Liver (tissue), 3 donors: ENCODE measurements around the gene HCFC1.

Source experiments
- CTCF ChIP-seq: fragments of 150-350 bp; IDR thresholded peaks from 2 replicates; pipeline ENCODE4 v1.5.1; 2017; ENCODE audit warnings: improper control_type of control experiment, low read depth, low read length; ENCODE audit not compliant: missing input control
- EGR1 ChIP-seq, 2 donors: IDR thresholded peaks; 2 replicates each; pipeline ENCODE4 v1.6.1; 2016 to 2018; ENCODE audit warnings: antibody characterized with exemption in 2 of 2, low read depth in 2 of 2
- FOXA1 ChIP-seq: IDR thresholded peaks from 2 replicates; pipeline ENCODE4 v1.6.1; 2016; ENCODE audit warnings: antibody characterized with exemption
- GABPA ChIP-seq, 2 donors: IDR thresholded peaks in 1 of 2; conservative IDR thresholded peaks in 1 of 2; 2 replicates each; pipeline ENCODE4 v1.6.1; 2016; ENCODE audit warnings: antibody characterized with exemption in 2 of 2, mild to moderate bottlenecking in 1 of 2, moderate library complexity in 1 of 2
- JUND ChIP-seq, 2 donors: IDR thresholded peaks; 2 replicates each; pipeline ENCODE4 v1.6.1; 2016; ENCODE audit warnings: antibody characterized with exemption in 2 of 2
- MAX ChIP-seq: IDR thresholded peaks from 2 replicates; pipeline ENCODE4 v1.6.1; 2016; ENCODE audit warnings: antibody characterized with exemption
- RAD21 ChIP-seq, 2 donors: IDR thresholded peaks; 2 replicates each; pipeline ENCODE4 v1.6.1; 2016; ENCODE audit warnings: antibody characterized with exemption in 2 of 2, mild to moderate bottlenecking in 2 of 2
- RXRA ChIP-seq, 2 donors: IDR thresholded peaks; 2 replicates each; pipeline ENCODE4 v1.6.1; 2017 to 2018; ENCODE audit warnings: antibody characterized with exemption in 2 of 2, mild to moderate bottlenecking in 1 of 2
- SP1 ChIP-seq: IDR thresholded peaks from 2 replicates; pipeline ENCODE4 v1.6.1; 2018; ENCODE audit warnings: antibody characterized with exemption, mild to moderate bottlenecking
- TAF1 ChIP-seq: conservative IDR thresholded peaks from 2 replicates; pipeline ENCODE4 v1.6.1; 2016; ENCODE audit warnings: antibody characterized with exemption, mild to moderate bottlenecking
- YY1 ChIP-seq: IDR thresholded peaks from 2 replicates; pipeline ENCODE4 v1.6.1; 2016; ENCODE audit warnings: antibody characterized with exemption, mild to moderate bottlenecking
- TF ChIP-seq, protein P1 (sequence below): IDR thresholded peaks from 2 replicates; pipeline ENCODE4 v1.6.1; 2016; ENCODE audit warnings: antibody characterized with exemption
- donor health status: healthy.
- donor health status: healthy.

- TF ChIP-seq CTCF, result no peak
- no peak for TF ChIP-seq GABPA (IDR thresholded peaks at IDR 0.05 in 1 of 2, conservative IDR thresholded peaks at IDR 0.05 in 1 of 2)
- no peak for TF ChIP-seq RXRA (IDR thresholded peaks at IDR 0.05)
- no peak for TF ChIP-seq MAX
- no peak for TF ChIP-seq EGR1 (IDR thresholded peaks at IDR 0.05; ENCODE audit: low read depth in 2 of 2)
- no peak for TF ChIP-seq FOXA1
- TF ChIP-seq RAD21 (IDR thresholded peaks at IDR 0.05), result no peak
- TF ChIP-seq, protein P1, sequence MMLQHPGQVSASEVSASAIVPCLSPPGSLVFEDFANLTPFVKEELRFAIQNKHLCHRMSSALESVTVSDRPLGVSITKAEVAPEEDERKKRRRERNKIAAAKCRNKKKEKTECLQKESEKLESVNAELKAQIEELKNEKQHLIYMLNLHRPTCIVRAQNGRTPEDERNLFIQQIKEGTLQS, result no peak
- no peak for TF ChIP-seq SP1
- no peak for TF ChIP-seq JUND (IDR thresholded peaks at IDR 0.05)
- no peak for TF ChIP-seq YY1
- TF ChIP-seq TAF1, result no peak
These were observed 3.4 kb downstream of the HCFC1 start for GRCh38 chrX:153968255-153968654.
